ENCODE measurements around the gene PNPLA7.
"Not testable (repeated sequence)": the region's sequence is repeated elsewhere in the genome, so short reads cannot be mapped to it uniquely, and the experiment has no call there.

The PNPLA7 gene

DNA sequence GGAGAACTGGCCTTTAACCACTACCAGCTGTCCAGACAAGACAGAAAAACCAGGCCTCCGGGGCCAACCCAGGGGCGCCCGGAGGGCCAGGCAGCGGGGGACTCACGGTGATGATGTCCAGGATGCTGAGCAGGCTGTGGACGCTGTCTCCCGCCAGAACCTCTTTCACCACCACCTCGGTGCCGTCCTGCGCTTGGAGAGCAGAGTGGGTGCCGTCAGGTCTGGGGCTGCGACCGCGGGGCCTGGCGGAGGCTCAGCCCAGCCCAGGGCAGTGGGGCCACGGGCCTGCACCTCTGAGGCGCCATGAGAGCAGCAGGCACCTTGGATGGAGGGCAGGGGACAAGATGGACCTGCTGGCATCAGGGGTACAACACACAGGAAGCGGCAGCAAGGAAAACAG, 9.7 kb downstream of the PNPLA7 start:
- DNase-seq (ENCODE audit: low spot score) = no peak

- DNase-seq (ENCODE audit: low spot score) = no peak
These were observed 12.1 kb downstream of the PNPLA7 start for GRCh38 chr9:137538058-137538457.

DNA sequence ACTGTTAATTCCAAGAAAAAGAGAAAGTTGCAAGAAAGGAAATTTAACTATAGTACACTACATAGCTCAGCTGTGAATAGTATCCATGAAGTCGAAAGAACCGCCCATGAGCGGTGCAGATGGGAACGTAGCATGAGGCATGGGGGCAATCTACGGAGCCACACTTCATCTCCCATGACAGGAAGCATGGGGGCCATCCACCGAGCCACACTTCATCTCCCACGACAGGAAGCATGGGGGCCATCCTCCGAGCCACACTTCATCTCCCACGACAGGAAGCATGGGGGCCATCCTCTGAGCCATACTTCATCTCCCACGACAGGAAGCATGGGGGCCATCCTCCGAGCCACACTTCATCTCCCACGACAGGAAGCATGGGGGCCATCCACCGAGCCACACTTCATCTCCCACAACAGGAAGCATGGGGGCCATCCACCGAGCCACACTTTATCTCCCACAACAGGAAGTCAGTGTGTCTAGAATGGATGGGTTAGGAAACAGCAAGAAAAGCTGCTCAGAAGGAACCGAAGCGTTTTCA, 13.5 kb downstream of the PNPLA7 start:
- DNase-seq (ENCODE audit: low spot score) = not testable (repeated sequence)

- no peak for DNase-seq (ENCODE audit: low spot score)
These were observed 15.1 kb downstream of the PNPLA7 start for GRCh38 chr9:137535120-137535428.

GRCh38 chr9:137534256-137535119, 15.7 kb downstream of the PNPLA7 start:
- DNase-seq (ENCODE audit: low spot score) = peak; percentile 94

DNA sequence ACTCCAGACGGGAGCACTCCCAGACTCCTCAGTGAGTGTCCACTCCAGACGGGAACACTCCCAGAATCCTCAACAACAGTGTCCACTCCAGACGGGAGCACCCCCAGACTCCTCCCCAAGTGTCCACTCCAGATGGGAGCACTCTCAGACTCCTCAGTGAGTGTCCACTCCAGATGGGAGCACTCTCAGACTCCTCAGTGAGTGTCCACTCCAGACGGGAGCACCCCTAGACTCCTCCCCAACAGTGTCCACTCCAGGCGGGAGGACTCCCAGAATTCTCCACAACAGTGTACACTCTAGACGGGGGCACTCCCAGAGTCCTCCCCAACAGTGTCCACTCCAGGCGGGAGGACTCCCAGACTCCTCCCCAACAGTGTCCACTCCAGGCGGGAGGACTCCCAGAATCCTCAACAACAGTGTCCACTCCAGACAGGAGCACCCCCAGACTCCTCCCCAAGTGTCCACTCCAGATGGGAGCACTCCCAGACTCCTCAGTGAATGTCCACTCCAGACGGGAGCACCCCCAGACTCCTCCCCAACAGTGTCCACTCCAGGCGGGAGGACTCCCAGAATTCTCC, 17.2 kb downstream of the PNPLA7 start:
- not testable (repeated sequence) for DNase-seq (ENCODE audit: low spot score)

- no peak for DNase-seq (ENCODE audit: low spot score)
These were observed 19.0 kb downstream of the PNPLA7 start for GRCh38 chr9:137531099-137531765.

GRCh38 chr9:137530331-137530730, 19.9 kb downstream of the PNPLA7 start:
- no peak for DNase-seq (ENCODE audit: low spot score)

DNA sequence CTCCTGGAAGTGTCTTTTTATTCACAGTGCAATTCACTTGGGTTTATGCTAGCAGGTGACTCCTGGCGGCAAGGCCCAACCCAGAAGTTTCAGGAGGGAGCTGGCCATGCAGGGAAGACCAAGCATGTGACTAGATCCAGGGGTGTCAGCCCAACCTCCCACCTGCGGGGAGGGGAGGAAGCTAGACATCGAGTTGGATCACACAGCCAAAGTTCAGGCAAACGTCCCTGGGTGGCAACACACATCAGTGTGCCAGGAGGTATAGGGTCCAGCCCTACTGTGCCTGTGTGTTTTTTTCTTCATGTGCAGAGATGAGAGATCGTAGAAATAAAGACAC, 25.3 kb downstream of the PNPLA7 start:
- no peak for DNase-seq (ENCODE audit: low spot score)

DNA sequence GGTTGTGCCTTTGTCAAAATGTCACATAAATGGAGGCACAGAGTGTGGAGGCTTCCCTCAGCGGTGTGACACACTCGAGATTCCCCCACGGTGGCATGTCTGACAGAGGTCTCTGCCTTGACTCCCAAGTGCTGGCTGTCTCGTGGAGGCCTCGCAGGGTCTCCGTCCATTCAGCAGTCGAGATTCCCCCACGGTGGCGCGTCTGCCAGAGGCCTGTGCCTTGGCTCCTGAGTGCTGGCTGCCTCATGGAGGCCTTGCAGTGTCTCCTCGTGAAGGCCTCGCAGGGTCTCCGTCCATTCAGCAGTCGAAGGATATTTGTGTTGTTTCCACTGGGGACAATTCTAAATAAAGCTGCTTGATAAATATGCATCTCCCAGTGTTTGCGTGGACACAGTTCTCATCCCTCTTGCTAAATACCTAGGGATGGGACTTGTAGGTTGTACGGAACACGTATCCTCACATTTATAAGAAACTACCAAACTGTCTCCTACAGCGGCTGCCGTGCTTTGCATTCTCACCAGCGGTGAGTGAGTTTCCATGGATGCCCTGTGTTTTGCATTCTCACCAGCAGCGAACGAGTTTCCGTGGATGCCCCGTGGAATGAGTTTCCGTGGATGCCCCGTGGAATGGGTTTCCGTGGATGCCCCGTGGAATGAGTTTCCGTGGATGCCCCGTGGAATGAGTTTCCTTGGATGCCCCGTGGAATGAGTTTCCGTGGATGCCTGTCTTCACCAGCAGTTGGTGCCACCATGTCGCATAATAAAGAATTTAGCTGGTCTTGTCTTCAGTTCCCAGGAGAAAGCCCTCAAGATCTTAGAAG, 25.8 kb downstream of the PNPLA7 start:
- DNase-seq (ENCODE audit: low spot score) = no peak

DNA sequence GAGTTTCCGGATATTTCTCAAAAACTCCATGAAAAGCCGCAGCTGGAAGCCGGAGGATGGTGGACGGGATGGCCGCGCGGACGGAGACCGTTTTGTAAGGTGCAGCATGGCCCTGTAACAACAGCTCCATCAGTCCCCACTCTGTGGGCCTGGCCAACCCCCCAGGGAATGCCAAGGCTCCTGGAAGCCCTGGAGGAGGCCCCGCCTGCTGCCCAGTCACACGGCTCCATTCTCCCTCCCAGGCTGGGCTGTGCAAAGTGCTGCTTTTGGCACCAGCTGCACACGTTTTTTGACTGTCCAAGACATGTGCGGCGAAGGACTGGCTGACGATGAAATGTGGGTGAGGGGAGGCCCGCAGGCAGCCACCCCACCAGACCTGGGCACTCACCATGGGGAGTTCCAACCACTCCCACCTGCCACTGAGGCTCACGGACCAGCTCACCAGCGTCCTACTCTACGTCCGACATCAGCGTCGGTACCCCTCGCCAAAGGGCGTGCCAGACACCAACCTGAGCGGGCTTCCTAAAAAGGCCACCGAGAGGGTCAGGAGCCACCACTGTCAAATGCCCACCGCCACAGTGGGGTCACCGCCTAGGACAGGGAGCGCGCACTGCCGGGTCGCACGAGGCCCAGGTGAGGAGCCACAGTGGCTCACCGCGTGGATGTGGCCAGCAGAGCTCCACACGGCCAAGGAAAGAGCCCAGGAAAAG, 27.3 kb downstream of the PNPLA7 start:
- no peak for DNase-seq (ENCODE audit: low spot score)

DNA sequence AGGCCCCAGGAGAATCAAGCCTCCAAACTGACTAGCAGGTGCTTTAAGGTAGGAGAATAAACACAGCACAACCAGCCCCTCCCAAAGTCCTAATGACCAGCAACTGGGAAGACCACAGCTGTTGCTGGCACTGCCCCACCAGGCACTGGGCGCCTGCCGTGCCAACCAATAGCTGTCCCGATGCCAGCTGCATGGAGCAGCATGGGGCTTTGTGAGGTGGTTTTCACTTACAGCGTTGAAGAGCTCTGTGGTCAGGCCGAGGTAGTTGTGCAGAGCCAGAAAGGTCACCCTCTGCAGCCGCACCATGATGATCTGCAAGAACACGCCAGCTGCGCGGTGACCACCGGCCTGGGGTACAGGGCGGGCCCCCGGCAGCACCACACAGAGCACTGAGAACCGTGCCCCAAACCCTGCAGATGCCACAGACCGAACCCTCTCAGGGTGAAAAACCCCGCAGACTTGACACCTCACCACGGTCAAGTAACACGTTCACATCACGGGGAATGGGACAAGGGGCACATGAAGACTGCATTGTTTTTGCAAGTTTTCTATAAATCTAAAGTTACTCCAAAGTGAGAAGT, 28.7 kb downstream of the PNPLA7 start:
- no peak for DNase-seq (ENCODE audit: low spot score)

DNA sequence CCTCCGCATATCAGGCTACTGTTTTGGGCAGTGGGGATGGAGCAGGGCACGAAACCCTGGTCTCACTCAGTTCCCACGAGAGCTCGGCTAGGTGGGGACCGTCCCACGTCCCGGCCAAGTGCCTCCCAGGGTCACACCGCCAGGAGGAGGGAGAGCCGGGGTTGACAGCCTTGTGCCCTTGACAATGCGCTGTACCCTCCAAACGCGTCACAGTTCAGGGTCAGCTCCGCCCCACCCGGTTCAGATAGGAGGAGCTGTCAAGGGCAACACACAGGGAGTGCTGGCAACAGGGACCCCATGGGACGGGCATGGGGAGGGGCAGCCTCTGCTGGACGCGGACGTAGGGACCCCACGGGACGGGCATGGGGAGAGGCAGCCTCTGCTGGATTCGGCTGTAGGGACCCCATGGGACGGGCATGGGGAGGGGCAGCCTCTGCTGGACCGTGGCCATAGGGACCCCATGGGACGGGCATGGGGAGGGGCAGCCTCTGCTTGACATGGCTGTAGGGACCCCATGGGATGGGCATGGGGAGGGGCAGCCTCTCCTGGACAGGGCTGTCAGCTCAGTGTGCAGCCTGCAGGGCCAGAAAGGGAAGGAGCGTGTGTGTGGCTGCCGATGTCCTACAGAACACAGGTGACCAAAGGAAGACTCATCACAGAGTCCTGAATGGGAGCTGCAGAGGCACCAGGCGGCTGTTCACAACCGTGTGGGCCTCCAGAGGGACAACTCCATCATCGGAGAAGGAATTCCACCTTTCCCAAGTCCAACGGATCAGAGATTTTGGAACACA, 29.4 kb downstream of the PNPLA7 start:
- DNase-seq (ENCODE audit: low spot score) = no peak

DNA sequence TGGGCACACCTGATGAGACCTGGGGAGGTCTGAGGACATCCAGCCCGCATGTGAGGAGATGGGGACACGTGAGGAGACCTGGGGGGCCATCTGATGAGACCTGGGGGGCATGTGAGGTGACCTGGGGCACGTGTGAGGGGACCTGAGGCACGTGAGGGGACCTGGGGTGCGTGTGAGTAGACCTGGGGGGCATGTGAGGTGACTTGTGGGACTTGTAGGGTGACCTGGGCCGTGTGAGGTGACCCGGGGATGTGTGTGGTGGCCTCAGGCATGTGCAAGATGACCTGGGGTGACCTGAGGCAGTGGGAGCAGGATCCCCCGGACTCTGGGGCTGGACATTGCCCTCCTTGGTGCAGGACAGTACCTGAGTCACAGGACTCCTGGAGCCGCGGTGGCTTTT, 30.6 kb downstream of the PNPLA7 start:
- DNase-seq (ENCODE audit: low spot score) = no peak

DNA sequence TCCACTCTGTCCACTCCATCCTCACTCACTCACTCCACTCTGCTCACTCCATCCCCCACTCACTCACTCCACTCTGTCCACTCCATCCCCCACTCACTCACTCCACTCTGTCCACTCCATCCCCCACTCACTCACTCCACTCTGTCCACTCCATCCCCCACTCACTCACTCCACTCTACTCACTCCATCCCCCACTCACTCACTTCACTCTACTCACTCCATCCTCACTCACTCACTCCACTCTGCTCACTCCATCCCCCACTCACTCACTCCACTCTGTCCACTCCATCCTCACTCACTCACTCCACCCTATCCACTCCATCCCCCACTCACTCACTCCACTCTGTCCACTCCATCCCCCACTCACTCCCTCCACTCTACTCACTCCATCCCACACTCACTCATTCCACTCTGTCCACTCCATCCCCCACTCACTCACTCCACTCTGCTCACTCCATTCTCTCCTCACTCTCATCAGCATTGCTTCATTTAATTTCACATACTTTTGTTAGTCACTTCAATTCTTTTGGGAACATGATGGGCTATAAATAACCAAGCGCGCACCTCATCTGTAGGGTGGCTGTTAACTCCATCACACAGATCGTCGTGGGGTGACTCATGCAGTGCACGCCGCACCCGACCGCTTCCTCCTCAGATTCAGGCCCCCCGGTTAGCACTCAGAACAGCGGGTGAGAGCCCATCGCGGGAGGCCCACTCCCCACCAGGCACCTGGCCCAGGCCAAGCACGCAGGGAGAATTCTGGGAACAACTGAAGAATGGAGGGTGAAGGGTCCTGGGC, 31.3 kb downstream of the PNPLA7 start:
- not testable (repeated sequence) for DNase-seq (ENCODE audit: low spot score)

DNA sequence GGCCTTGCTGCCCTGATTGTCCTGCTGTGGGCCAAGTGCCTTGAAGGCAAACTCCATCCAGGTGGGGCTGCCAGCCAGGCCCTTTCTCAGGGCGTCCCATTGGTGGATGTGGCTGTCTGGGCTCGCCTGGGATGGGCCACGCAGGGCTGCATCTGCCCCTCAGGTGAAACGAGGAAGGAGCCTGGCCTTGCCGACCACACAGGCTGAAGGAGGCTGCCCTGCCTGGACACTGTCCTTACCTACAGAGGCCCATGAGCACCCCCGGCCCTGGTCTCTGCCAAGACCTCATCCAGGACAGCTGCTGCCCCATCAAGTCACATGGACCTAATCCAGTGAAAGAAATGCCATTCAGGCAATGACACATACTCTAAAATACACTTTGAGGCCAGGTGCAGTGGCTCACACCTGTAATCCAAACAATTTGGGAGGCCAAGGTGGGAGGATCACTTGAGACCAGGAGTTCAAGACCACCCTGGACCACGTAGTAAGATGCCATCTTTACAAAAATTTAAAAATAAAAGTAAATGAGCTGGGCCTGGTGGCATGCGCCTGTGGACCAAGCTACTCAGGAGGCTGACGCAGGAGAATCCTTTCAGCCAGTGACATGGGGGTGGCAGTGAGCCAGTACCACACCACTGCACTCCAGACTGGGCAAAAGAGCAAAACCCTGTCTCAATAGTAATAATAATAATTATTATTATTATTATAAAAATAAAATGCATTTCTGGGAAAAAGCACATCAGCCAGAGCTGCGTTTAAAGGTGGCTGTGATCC, 33.9 kb downstream of the PNPLA7 start:
- peak; percentile 54 for DNase-seq (ENCODE audit: low spot score)

DNA sequence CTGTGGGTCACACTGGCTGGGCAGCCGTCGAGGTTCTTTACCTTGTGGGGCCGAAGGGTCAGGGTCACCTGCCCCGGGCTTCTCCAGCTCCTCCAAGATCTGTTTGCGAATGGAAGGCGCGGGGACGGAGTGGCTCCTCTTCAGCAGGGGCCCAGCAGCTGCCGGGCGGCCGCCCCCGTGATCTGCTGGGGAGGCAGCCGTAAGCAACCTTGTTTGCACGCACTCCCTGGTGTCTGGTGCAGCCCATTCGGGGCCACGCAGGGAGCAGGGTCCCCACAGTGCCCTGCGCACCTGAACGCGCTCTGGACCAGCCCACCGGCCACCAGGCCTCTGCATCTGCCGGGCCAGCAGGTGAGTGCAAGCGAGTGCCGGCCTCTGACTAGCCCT, 34.9 kb downstream of the PNPLA7 start:
- DNase-seq (ENCODE audit: low spot score) = no peak

GRCh38 chr9:137514691-137515337, 35.4 kb downstream of the PNPLA7 start:
- DNase-seq (ENCODE audit: low spot score) = no peak

Data from RKO (cell line).